Germinal center (tissue), 1 donor: ENCODE measurements around the gene RELN.
A peak's percentile ranks its signal among the peaks of the same experiment; 100 is the strongest.
"Not testable (repeated sequence)": the region's sequence is repeated elsewhere in the genome, so short reads cannot be mapped to it uniquely, and the experiment has no call there.

Experiments
- DNase-seq: peaks from one replicate; pipeline ENCODE4 v3.0.0; 2012; ENCODE audit warnings: mixed read lengths, low spot score

The RELN gene

DNA sequence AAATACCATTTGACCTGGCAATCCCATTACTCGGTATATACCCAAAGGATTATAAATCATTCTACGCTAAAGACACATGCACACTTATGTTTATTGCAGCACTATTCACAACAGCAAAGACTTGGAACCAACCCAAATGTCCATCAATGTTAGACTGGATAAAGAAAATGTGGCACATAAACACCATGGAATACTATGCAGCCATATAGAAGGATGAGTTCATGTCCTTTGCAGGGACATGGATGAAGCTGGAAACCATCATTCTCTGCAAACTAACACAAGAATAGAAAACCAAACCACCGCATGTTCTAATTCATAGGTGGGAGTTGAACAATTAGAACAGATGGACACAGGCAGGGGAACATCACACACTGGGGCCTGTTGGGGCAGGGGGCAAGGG, 502.6 kb downstream of the RELN start:
- DNase-seq, result not testable (repeated sequence)

GRCh38 chr7:103480771-103481170, 508.7 kb downstream of the RELN start:
- no peak for DNase-seq

DNA sequence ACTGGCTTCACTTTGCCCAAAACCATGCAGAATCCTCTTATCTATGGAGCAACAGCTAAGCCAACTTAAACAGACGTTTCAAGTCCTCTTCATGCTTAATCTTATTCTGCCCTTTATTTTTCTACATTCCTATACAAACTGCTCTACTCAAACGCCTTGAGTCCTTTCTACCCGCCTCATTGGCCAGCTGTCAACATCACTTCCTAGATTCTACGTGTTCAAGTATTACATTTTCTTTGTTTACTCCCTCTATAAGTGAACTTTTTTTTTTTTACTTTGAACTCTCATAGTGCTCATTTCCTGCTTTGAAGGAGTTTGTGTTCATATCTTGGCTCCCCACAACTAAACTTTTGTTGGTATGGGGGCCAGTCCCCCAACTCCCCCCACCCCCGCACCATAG, 514.5 kb downstream of the RELN start:
- no peak for DNase-seq

GRCh38 chr7:103469095-103469948, 520.1 kb downstream of the RELN start:
- no peak for DNase-seq

GRCh38 chr7:103466814-103467213, 522.6 kb downstream of the RELN start:
- no peak for DNase-seq

GRCh38 chr7:103462358-103462757, 527.1 kb downstream of the RELN start:
- no peak for DNase-seq

DNA sequence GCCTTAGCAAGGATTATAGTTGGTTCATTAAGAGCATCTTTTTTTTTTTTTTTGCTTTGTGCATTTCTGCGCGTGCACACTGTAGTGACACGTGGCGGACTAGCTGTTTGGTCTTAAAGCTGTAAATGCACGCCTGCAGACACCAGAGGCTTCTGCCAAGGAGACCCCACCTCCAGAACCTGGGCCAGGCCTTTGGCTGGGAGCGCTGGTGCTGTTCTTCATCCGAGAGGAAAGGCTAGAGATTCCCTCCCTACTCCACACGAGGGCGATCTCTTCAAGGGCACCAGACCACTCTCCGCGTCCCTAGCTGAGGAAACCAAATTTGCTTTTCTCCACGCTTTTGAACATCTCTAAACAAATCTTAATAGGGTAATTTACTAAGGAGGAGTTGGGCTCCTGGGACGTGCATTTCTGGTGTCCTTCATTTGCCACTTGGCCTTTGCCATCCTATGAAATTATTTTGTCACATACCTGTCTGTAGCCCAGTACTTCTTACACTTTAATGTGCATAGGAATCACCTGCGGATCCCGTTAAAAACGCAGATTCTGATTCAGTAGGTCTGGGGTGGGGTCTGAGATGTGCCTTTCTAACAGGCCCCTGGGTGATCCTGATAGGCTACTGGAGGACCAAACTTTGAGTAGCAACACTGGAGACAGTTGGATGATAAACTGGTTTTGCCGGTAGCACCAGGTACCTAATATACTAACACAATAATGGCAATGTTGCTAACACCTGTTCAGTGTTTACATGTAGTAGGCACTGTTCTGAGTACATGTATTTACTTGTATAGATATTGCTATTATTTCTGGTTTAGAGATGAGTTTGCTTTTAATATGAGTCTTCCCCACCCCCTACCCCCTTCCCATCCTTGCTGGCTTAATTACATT, 542.1 kb downstream of the RELN start:
- DNase-seq, result peak; percentile 65

- DNase-seq, result peak; percentile 60
Observed at GRCh38 chr7:103446049-103446520, 543.4 kb downstream of the RELN start, which contains the start of gene SLC26A5. SLC26A5 (minus strand) TSS chr7:103446207; CDS start chr7:103421514, 24,693 bp downstream.

DNA sequence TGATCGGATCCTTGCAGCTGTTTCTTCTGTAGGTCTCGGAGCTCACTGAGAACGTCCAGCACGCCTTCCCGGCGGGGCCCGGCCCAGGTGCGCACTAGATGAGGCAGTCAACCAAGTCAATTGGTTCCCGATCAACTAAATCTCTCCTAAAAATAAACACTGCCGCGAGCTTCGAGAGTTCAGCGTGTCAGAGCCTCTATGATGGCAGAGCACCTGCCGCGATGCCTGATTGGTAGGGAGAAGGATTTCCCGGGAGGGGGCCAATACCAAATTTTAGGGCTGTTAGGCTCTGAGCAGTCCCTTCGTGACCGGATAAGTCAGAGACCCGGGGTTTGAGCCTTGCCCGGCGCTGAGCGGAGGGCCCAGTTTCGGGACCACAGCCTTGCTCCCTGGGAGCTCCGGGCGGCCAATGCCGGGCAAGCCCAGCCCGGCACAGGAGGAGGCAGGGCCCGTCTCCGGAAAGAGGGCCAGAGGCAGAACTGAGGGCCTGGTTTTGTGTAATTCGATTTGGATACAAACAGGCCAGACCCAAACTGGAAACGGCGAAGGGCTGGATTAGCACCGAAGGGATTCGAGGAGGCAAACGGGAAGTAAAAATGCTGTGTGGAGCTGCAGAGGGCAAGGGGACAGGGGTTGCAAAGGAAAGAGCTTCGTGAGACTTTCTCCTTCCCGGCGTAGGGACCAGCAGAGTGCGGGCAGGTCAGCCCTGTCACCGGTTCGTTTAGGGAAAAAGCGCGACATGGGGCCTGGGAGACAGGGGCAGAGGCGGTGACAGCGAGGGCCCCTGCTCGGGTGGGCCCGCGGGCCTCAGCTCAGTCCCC, 544.0 kb downstream of the RELN start:
- peak; percentile 15 for DNase-seq

DNA sequence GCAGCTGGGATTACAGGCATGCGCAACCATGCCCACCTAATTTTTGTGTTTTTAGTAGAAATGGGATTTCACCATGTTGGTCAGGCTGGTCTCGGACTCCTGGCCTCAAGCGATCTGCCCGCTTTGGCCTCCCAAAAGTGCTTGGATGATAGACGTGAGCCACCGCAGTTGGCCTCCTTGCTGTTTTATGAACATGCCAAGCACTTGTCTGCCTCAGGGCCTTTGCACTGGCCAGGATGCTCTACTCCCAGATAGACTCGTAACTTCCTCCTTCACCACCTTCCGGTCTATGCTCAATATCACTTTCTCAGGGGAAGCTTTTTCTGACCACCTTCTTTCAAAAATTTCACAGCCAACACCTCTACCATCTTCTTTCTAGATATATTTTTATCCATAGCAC, 549.8 kb downstream of the RELN start:
- DNase-seq, result no peak

DNA sequence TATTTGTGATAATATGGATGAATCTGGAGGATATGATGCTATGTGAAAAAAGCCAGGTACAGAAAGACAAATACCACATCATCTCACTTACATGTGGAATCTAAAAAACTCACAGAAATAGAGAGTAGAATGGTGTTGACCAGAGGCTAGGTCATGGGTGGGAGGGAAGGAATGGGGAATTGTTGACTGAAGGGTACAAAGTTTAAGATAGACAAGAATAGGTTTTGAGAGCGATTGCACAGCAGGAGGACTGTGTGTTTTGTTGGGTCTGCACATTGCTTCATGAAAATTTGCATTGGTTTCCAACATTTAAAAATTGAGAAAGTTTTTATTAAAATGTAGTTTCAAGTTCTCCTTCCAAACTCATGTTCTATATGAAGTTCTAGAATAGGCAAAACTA, 551.8 kb downstream of the RELN start:
- DNase-seq, result no peak

- DNase-seq, result no peak
Observed at GRCh38 chr7:103432712-103433111, 556.7 kb downstream of the RELN start.

DNA sequence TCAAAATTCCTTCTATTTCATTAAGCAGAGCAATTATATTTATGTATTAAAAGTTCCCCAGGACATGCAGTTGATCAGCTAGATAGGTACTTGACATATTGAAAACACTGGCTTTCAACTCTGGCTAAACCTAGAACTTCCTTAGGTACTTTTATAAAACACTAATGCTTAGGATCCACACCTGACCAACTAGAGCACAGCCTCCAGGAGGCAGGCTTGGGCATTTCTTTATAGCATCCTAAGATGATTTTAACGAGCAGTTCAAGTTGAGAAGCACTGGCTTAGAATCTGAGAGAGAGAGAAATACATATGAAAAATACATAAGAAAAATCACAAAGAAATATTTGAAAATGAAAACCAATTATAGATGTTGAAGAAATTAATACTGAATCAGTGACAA, 564.3 kb downstream of the RELN start:
- no peak for DNase-seq

- DNase-seq, result no peak
Observed at GRCh38 chr7:103423467-103424179, 565.8 kb downstream of the RELN start.
